ENCODE results near the gene COL4A6.

Gene COL4A6

DNA sequence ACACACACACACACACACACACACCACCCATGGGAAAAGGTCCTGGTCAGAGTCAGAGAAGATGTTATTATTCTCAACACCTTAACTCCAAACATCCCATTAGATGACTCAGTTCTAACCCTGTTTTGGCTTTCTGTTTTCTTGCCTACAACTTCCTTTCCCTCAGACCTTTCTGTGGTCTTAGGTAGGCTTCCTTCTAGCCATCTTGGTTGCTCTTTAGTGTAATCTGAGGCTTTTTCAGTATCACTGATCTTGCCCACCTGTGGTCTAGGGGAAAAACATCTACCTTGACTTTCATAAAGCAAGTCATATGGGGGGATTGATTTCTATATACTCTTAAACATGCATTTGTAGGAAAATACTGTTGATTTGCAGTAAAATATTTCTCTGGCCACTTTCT, 289.7 kb downstream of the COL4A6 start:
- no peak for DNase-seq

DNA sequence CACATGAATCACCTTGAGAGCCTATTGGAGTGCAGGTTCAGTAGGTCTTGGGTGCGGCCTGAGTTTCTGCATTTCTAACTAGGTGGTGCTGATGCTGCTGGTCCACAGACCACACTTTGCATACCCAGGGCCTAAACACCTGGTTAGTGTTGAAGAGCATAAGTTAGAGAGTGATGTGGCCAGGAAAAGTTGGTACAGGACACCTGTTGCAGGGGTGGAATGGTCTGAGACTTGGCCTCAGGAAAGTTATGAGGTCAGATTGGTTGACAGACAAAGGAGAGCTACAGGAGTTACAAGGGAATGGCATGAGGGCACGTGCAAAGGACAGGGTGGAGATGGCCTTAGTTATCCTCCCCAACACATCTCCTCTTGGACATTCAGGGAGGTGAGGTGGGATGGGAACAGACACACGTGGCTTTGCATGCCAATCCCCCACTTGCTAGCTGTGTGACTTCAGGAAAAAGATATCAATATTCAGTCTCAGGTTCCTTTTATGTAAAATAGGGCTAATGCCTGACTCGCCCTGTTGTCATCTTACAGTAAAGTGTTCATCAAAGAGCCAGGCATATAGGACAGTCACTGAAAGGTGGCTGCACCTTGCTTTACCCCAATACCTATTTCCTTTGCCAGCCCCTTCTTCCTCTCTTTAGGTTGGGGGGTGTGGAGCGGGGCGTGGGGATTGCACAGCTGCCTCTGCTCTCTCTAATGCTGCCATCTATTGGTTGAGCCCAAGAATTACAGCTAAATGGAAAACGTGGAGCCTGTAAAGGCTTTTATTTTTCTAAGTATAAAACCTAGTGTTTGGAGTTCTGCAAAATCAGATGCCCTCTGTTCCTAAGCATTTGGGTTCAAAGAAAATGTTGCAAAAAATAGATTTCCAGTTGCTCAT, 299.2 kb downstream of the COL4A6 start:
- DNase-seq = peak; percentile 12

DNA sequence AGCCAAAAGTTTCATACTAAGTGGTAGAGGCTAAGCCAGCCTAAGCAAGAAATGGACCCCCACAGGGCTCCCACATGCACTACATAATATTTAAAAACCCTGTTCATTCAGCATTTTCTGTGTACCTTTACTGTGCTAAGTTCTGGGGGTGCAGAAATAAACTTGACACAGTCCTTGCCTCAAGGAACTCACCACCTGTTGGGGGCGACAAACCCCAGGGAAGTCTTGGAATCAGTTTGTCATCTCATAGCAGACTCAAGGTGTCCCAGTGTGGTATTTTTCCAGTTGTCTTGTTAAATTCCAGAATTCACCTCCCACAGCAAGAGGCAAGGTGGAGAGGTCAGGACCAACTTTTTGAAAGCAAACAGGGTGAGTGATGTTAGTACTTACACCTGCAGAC, 303.5 kb downstream of the COL4A6 start:
- DNase-seq = no peak

DNA sequence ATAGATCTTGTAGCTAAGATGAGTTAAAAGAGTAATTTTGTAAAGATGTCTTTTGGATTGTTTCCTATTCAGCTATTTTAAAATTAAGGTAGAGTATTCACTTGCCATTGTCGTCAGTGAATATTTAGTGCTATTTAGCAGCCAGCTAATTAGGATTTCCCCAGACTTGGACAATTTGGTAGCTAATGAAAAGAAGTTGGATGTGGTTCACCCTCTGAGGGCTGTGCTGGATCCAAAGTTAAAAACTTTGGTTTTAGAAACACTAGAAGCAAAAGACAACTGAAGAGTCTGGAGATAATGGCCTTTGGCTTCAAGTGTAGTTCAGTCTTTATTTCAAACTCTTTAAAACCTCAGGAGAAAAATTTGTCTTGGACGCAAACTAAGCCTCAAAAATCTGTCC, 305.3 kb downstream of the COL4A6 start:
- DNase-seq = no peak

DNA sequence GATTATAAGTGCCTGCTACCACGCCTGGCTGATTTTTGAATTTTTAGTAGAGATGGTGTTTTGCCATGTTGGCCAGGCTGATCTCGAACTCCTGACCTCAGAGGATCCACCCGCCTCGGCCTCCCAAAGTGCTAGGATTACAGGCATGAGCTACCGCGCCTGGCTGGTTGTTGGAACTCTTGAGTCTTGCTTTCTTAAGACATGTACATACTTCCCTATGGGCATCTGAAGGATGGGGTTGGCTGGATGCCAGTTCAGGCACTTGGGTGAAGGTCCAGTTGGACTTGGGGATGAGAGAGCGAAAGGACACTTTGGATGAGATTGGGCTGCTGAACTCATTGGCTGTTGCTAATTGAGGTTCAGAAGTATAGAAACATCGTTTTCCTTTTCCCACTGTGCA, 306.2 kb downstream of the COL4A6 start:
- DNase-seq = no peak

DNA sequence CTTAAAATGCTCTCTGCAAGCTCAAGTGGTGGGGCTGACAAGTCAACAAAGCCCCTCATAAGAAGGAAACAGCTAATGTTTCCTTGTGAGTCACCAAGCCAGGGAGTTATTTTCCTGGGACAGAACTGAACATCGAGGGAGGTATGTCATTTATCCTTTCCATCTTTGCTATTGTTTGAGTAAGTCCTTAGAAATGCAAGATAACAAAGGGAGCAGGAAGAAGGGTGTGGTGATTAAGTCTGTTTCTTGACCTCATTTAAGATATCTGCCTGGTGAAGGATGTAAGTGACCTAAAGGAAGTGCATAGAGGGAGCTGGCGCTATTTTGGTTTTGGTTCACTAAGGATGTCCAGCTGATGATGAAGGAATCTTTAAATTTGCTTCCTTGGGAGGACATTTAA, 306.8 kb downstream of the COL4A6 start:
- DNase-seq = no peak

DNA sequence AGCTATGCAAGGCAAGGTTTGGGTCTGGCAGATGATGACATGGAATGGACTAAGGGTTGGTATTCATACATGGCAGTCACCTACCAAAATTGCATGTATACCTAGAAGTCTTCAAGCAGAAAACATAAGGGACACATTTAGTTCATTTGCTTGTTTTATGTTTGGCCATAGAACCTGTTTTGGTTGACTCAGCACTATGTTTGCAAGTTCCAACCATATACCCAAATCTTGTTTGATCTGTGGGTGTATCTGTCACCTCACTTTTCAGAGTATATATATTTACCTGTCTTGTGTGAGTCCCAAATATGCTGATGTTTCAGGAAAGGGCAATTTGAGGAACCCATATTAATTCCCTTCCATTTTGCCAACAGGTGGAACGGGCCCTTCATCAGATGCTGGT, 307.3 kb downstream of the COL4A6 start:
- no peak for DNase-seq

DNA sequence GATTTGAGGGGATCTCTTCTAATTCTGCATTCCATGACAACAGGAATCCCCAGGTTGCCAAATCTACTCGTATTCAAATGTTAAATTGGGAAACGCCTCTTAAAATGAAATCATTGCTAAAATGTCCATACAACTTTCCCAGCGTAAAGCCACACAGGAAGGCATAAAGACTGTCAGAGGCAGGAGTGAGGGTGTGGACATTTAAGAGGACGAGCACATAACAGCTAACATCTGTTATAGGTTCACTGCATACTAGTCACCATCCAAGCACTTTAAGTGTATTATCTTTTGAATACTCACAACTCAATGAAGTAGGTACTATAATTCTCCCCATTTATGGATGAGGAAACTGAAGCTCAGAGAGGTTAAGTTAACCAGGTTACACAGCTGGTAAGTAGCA, 311.1 kb downstream of the COL4A6 start:
- no peak for DNase-seq

DNA sequence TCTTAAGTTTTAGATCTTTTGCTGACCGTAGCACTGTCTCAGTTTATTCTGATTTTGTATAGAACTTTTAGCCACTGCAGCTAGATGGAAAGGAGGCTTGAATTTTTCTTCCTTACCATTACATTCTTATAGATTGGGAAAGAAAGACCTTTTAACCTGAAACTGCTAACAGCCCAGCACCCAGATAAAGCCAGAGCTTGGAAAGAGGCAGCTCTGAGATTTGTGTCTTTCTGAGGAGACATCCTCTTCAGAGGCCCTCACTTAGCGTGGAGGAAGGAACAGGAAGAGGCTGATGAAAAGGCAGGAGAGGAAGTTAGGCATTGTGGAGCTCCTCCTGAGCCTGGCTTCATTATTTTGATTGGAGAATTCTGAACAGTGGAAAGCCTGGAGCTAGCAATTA, 311.6 kb downstream of the COL4A6 start:
- no peak for DNase-seq

DNA sequence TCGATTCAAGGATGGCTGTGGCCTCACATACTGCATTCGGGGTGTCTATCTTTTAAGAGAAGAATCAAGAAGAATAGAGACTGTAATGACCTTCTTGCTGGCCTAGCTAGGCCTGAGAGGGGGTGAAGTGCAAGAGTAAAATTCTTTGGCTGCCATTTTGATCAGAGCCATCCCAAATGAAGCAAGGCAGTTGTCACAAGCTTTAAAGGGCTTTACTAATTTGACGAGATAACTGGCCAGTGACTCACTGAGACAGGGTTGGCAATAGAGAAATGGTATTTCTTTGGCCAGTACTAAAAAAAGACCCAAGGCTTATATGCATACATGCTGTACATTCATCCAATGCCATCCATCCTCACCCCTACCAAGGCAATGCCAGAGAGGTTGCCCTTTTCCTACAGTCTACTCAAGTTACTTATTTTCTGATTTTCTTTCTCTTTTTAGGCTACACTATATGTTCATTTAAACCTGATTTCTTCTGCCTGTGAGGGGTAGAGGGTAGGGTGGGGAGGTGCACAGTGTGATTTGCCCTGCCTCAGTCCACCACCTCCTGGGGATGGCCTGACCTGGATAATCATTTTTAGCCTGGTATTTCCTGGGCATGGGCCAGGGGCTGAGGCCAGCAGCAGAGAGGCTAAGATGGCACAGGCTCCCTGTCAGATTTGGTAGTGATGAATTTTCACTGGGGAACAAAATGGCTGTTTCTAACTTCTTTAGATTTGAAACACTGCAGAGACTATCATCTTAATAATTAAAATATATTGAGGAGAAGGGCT, 314.4 kb downstream of the COL4A6 start:
- DNase-seq = no peak

DNA sequence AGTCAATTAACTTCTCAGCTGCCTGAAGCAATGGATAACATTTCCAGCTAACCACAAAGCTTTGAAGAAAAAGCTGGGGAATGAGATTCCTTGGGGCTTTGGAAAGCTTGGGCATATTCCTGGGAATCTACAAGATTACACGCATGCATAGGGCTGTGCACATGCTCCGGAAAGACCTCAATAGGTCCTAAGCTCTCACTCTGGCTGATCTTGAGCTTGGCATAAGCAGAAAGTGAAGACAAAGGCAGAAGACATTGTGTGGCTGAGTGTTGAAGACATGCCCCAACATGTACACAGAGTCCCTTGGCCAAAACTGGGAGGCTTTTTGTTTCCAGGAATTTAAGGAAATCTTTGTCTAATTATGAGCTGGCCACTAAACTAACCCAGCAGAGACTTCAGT, 315.5 kb downstream of the COL4A6 start:
- DNase-seq = no peak

DNA sequence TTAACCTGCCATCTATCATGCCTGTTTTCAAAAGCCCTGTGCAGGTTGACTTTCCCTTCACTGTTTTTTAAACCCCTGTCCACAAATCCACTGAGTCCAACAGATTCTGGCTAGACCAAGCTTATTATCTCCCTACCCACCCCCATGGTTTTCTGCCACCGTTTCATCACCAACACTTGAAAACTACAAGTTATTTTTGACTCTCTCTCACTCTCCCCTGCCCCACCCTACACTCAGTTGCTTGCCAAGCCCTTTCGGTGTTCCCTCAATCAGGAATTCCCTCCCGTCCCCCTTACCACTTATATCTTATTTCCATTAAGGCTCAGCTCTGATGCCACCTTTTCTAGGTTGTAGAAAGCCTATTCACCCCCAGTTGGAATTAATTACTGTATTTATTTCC, 316.9 kb downstream of the COL4A6 start:
- no peak for DNase-seq

DNA sequence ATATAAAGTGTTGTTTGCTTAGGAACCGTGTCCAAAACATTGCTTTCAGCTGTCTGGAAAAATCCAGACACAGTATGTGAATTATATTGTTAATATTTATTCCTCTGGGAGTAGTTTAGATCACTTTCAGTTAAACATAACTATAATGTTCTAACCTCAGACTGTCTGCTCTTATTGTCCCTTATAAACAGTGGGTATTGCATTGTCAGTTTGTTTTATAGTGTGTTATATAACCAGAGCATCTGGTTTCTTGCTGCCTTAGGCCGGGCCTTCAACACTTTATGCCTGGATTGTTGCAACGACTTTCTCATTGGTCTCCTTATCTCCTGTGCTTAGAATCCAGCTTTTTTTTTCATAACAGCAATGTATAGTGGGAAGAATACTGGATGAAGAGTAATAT, 320.2 kb downstream of the COL4A6 start:
- no peak for DNase-seq

DNA sequence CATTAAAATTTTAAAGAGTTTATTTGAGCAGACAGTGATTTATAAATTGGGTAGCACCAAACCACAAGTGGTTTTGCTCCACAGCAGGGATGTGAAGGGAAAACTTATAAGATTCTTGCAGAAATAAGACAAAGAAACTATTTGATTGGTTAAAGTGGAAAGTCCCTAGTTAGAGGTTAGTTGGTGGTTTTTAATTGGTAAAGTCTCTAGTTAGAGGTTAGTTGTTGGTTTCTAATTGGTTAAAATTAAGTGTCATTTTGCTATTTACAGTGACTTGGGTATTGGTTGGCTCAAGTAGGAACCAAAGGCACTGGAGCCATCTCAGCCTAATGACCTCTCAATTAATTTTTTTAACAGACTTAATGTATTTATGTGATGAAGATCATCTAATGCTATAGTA, 323.7 kb downstream of the COL4A6 start:
- no peak for DNase-seq
